ENCODE measurements around the gene BCAS1.
"Not testable (repeated sequence)": the region's sequence is repeated elsewhere in the genome, so short reads cannot be mapped to it uniquely, and the experiment has no call there.

Gene BCAS1

GRCh38 chr20:53937339-53937741 lies 133.1 kb downstream of the BCAS1 start:
- DNase-seq (ENCODE audit: extremely low spot score, insufficient read length, low read depth) = no peak
- FAIRE-seq = no peak

DNA sequence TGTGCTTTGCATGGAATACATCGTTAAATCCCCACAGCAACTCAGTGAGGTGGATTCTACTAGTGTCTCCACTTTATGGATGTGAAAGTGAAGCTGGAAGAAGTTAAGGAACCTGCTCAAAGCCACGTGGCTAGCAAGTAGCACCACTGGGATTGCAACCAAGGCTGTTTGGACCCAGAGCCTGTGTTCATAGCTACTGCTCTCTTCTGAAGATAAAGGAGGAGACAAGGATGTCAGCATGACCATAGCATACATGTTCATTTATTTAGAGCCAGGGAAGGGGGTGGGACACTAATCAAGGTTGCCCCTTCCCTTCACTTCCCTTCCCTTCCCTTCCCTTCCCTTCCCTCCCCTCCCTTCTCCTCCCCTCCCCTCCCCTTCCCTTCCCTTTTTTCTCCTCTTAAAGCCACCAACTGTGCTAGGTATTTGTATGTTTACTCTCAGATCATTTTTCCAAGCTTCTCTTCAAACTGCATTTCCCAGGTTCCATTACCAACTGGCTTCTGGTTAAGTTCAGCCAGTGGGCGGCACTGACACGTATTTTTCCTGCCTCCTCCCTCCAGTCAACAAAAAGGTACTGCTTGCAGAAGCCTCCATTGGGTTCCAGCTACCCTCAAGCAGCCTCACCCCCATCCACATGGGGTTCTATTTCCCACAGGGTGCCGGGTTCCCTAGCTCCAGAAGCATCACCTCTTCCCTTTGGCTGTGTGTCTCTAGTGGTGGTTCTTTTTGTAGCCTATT lies 134.9 kb downstream of the BCAS1 start:
- FAIRE-seq = no peak

GRCh38 chr20:53934421-53935343 lies 135.7 kb downstream of the BCAS1 start:
- FAIRE-seq = peak; percentile 61
- DNase-seq (ENCODE audit: extremely low spot score, insufficient read length, low read depth) = no peak

More for the DNA sequence above, 134.9 kb downstream of the BCAS1 start:
- no peak for DNase-seq (ENCODE audit: extremely low spot score, insufficient read length, low read depth)

GRCh38 chr20:53933232-53933846 lies 137.1 kb downstream of the BCAS1 start:
- DNase-seq (ENCODE audit: extremely low spot score, insufficient read length, low read depth) = no peak

DNA sequence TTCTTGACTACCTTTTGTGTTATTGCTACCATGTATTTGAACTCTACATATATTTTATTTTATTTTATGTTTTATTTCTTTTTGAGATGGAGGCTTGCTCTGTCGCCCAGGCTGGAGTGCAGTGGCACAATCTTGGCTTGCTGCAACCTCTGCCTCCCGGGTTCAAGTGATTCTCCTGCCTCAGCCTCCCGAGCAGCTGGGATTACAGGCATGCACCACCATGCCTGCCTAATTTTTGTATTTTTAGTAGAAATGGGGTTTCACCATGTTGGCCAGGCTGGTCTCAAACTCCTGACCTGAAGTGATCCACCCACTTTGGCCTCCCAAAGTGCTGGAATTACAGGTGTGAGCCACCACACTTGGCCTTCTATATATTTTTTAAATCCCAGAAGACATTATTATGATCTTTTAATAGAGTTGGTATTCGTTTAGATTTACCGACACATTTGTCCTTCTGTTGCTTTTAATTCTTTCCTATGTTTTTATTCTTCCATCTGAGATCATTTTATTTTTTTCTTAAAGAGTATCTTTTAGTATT lies 137.7 kb downstream of the BCAS1 start:
- not testable (repeated sequence) for DNase-seq (ENCODE audit: extremely low spot score, insufficient read length, low read depth); FAIRE-seq

More at GRCh38 chr20:53933232-53933846, 137.1 kb downstream of the BCAS1 start:
- no peak for FAIRE-seq

DNA sequence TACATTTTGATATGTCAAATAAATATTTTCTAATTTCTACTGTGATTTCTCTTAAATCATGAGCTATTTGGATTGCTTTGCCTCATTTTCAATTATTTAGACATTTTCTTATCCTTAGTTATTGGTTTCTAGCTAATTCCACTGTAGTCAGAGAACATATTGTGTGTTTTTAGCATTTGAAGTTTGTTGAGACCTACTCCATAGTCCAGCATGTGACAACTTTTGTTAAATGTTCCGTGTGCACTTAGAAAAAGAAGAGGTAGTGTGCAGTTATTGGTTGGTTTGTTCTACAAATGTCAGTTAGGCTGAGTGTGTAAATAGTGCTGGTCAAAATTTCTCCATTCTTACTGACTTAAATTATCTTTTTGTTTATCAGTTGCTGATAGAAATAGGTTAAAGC lies 138.8 kb downstream of the BCAS1 start:
- no peak for DNase-seq (ENCODE audit: extremely low spot score, insufficient read length, low read depth)
- FAIRE-seq = no peak

- DNase-seq (ENCODE audit: extremely low spot score, insufficient read length, low read depth) = no peak
- peak; percentile 50 for FAIRE-seq
Observed at GRCh38 chr20:53930651-53931504, 139.5 kb downstream of the BCAS1 start.

- no peak for DNase-seq (ENCODE audit: extremely low spot score, insufficient read length, low read depth)
- peak; percentile 96 for FAIRE-seq
Observed at GRCh38 chr20:53929974-53930650, 140.3 kb downstream of the BCAS1 start.

GRCh38 chr20:53929399-53929798 lies 141.0 kb downstream of the BCAS1 start:
- no peak for DNase-seq (ENCODE audit: extremely low spot score, insufficient read length, low read depth)
- no peak for FAIRE-seq

GRCh38 chr20:53927990-53928389 lies 142.4 kb downstream of the BCAS1 start:
- DNase-seq (ENCODE audit: extremely low spot score, insufficient read length, low read depth) = no peak
- FAIRE-seq = no peak

GRCh38 chr20:53926428-53927028 lies 143.9 kb downstream of the BCAS1 start:
- no peak for DNase-seq (ENCODE audit: extremely low spot score, insufficient read length, low read depth)
- FAIRE-seq = peak; percentile 90

GRCh38 chr20:53925651-53926401 lies 144.6 kb downstream of the BCAS1 start:
- FAIRE-seq (no peak), DNase-seq (ENCODE audit: extremely low spot score, insufficient read length, low read depth) (no peak)

- DNase-seq (ENCODE audit: extremely low spot score, insufficient read length, low read depth) = no peak
- no peak for FAIRE-seq
Observed at GRCh38 chr20:53923566-53924369, 146.6 kb downstream of the BCAS1 start.

GRCh38 chr20:53922901-53923314 lies 147.5 kb downstream of the BCAS1 start:
- FAIRE-seq (peak; percentile 89), DNase-seq (ENCODE audit: extremely low spot score, insufficient read length, low read depth) (peak; percentile 39)

GRCh38 chr20:53921443-53921973 lies 148.9 kb downstream of the BCAS1 start:
- DNase-seq (ENCODE audit: extremely low spot score, insufficient read length, low read depth) = no peak

GRCh38 chr20:53920647-53921245 lies 149.6 kb downstream of the BCAS1 start:
- no peak for FAIRE-seq
- DNase-seq (ENCODE audit: extremely low spot score, insufficient read length, low read depth) = no peak

More at GRCh38 chr20:53921443-53921973, 148.9 kb downstream of the BCAS1 start:
- no peak for FAIRE-seq
